ENCODE results near the gene CUEDC2. TPM values are rescaled to one million over a fixed set of nuclear protein-coding genes. Genes with fewer than 3 reads are reported as not detected.

Gene CUEDC2
- total RNA-seq, 2 experiments from 2014 or later, result 63.6 to 68.9 TPM

DNA sequence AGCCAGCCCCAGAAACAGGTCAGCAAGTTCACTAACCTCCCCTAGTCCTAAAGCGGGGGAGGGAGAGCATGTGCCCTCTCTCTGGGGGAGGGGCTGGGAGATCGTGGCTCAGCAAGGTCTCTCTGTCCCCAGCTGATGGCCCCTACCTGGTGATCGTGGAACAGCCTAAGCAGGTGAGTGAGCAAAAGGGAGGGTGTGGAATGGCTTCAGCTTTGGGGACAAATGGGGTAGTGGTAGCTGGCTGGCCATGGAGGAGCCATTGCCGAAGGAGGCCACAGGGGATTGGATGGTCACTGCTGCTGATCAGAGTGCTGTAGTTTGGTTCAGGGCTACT is 36.1 kb downstream of the CUEDC2 start:
- Mint-ChIP-seq H3K4me1 (peaks cover 54% of the 10 kb centered on the region), H3K4me3 (peak overlapping the region; percentile 92), H3K36me3 (ENCODE audit: low read depth) (peaks cover 29% of the 10 kb centered on the region), H3K27ac (peak overlapping the region; percentile 96), H3K9me3 (no peaks in the 10 kb centered on the region), H3K27me3 (no peaks in the 10 kb centered on the region)
- POLR2A ChIA-PET, result no interaction called here
- no peak for DNase-seq
- CTCF ChIA-PET, result interaction anchor here (1.2 to 9.2 kb wide), 7 partner anchors 10 to 170 kb away, joined by 3 to 118 read pairs (median 19); partner anchors contain the start of gene ELOVL3

DNA sequence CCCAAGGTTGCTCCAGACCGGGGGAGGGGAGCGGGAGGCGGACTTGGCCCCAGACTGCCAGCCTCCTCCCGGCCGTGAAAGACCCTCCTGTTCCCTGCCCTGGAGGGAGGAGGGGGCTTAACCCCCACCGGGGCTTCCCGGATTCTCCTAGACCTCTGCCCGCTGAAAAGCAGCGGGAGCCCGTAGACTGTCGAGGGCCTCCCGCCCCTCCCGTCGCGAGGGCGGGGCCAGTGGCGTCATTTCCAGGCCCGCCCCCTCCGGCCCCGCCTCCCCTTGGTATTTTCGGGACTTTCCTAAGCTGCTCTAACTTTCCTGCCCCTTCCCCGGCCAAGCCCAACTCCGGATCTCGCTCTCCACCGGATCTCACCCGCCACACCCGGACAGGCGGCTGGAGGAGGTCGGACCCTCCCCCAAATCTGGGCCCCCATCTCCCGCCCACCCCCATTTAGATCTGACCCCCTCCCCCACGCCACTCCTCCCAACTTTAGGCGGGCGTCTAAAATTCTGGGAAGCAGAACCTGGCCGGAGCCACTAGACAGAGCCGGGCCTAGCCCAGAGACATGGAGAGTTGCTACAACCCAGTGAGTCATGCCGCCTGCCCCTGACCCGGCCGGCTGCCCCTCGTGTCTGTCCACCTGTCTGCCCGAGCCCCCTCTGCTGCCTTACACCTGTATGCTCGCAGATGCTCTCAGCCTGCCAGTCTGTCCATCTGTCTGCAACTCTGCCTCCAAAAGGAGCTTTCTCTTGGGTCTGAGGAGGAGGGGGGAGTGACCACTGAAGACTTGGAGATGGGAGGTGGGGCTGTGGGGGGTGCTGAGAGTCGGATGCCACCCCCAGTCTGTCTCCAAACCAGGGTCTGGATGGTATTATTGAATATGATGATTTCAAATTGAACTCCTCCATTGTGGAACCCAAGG is 36.7 kb downstream of the CUEDC2 start, which contains the start of gene NFKB2:
Gene NFKB2, plus strand, starts transcription at position 306 of the 917 bp plus-strand sequence. Its CDS starts 255 bp downstream, at position 561.
- Mint-ChIP-seq H3K4me3 (peak within 1 kb of the TSS; percentile 92), H3K4me1 (peaks cover 54% of the 10 kb centered on the region), H3K9me3 (no peaks in the 10 kb centered on the region), H3K36me3 (ENCODE audit: low read depth) (peaks cover 28% of the 10 kb centered on the region), H3K27ac (peak within 1 kb of the TSS; percentile 96), H3K27me3 (no peaks in the 10 kb centered on the region)
- ChIA-PET POLR2A (interaction anchor here (0.6 kb wide), 1 partner anchor 55 kb away, joined by 3 read pairs; no protein-coding TSS in a partner anchor), CTCF (interaction anchor here (0.7 to 9.2 kb wide), 15 partner anchors 7 to 245 kb away, joined by 3 to 118 read pairs (median 11); partner anchors contain the start of genes CUEDC2, ELOVL3 and FBXL15)
- peak; percentile 89 for DNase-seq

DNA sequence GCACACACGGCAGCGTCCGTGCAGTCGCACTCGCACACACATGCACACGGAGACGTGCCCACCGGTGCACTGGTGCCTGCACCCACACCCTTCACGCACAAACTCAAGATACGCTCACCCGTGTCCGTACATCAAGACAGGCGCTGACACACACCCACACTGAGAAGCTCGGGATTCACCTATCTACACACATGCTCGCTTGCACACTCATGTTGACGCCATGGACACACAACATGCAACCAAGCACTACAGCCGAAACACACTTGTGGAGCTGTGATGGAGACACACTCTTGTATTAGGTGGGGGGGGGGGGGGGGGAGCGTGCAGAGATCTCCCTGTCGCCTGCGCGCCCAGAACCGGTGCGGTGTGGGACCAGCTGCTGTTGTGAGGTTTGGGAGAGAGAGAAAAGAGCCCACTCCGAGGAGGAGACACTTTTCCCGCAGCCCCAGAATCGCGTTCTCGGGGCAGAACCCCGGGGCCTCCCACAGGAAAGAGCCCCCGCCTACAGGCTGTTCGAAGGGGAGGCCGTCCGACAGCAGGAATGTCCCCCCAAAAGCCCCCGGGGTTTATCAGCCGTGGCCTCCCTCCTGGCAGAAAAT is 37.5 kb downstream of the CUEDC2 start:
- Mint-ChIP-seq H3K9me3 (no peaks in the 10 kb centered on the region), H3K27ac (peak overlapping the region; percentile 96), H3K4me1 (peaks cover 51% of the 10 kb centered on the region), H3K36me3 (ENCODE audit: low read depth) (peaks cover 23% of the 10 kb centered on the region), H3K4me3 (peak overlapping the region; percentile 92), H3K27me3 (no peaks in the 10 kb centered on the region)
- CTCF ChIA-PET, result interaction anchor here (0.7 to 9.2 kb wide), 19 partner anchors 8 to 244 kb away, joined by 3 to 118 read pairs (median 11); partner anchors contain the start of genes ACTR1A, CUEDC2, ELOVL3 and FBXL15
- DNase-seq, result peak; percentile 51
- POLR2A ChIA-PET, result interaction anchor here (0.6 kb wide), 1 partner anchor 1097 kb away, joined by 5 read pairs; no protein-coding TSS in a partner anchor

DNA sequence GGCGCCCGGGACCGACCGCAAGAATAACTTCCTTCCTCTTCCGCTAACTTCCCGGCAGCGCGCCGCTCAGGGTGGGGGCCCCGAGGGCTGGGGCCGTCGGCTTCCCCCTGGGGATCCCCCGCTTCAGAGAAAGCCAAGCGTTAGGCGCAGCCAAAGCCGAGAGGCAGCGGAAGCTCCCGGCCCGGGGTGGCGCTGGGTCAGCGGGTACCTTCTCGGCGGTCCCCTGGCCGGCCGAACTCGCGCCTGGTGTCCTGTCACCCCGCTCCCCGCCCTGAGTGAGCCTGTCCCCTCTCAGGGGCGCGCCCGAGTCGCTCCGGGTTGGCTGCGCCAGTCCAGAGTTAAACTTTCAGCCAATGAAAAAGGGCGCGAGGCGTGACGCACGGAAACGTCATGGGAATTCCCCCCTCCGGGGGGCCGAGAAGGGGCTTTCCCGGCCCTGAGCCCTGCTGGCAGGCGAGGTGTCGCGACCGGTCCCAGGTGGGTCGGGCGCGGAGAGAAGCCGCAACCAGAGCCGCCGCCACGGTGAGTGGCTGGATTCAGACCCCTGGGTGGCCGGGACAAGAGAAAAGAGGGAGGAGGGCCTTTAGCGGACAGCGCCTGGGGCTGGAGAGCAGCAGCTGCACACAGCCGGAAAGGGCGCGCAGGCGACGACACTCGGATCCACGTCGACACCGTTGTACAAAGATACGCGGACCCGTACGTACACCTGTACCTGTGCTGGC is 38.1 kb downstream of the CUEDC2 start:
- H3K9me3 Mint-ChIP-seq, result no peaks in the 10 kb centered on the region
- ChIA-PET CTCF (interaction anchor here (0.7 to 9.2 kb wide), 29 partner anchors 9 to 257 kb away, joined by 3 to 118 read pairs (median 7); partner anchors contain the start of genes ACTR1A, C10orf95, CUEDC2 and ELOVL3), POLR2A (interaction anchor here (0.6 kb wide), 2 partner anchors 63 to 1098 kb away, joined by 3 to 5 read pairs; no protein-coding TSS in a partner anchor)
- peak overlapping the region; percentile 96 for H3K27ac Mint-ChIP-seq
- H3K27me3 Mint-ChIP-seq, result no peaks in the 10 kb centered on the region
- H3K36me3 Mint-ChIP-seq (ENCODE audit: low read depth), result peaks cover 18% of the 10 kb centered on the region
- H3K4me3 Mint-ChIP-seq, result peak overlapping the region; percentile 92
- peak; percentile 98 for DNase-seq
- peaks cover 45% of the 10 kb centered on the region for H3K4me1 Mint-ChIP-seq

DNA sequence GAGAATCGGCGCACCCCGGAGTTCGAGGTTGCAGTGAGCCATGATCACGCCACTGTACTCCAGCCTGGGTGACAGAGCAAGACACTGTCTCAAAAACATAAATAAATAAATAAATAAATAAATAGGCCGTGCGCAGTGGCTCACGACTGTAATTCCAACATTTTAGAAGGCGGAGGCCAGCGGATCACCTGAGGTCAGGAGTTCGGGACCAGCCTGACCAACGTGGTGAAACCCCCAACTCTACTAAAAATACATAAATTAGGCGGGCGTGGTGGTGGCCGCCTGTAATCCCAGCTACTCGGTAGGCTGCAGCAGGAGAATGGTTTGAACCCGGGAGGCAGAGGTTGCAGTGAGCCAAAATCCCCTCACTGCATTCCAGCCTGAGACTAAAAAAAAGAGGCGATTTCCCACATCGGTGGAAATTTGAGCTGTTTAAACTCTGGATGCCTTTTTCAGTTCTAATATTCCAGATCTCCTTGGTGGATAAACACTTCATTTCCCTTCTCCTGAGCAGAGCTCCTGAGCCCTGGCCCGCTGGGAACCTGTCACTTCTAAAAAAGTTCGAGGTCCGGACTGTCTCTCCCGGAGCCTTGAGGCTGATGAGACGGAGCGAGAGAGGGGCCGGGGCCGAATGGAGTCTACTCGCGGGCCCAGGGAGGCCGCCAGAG is 38.8 kb downstream of the CUEDC2 start:
- DNase-seq, result no peak
- ChIA-PET POLR2A (interaction anchor here (0.6 kb wide), 1 partner anchor 64 kb away, joined by 3 read pairs; no protein-coding TSS in a partner anchor), CTCF (interaction anchor here (0.6 to 9.2 kb wide), 32 partner anchors 9 to 975 kb away, joined by 3 to 118 read pairs (median 6); partner anchors contain the start of genes ACTR1A, C10orf95, CUEDC2 and ELOVL3)
- Mint-ChIP-seq H3K36me3 (ENCODE audit: low read depth) (peaks cover 17% of the 10 kb centered on the region), H3K27ac (peak overlapping the region; percentile 96), H3K4me3 (peak overlapping the region; percentile 92), H3K4me1 (peaks cover 41% of the 10 kb centered on the region), H3K27me3 (no peaks in the 10 kb centered on the region), H3K9me3 (no peaks in the 10 kb centered on the region)

DNA sequence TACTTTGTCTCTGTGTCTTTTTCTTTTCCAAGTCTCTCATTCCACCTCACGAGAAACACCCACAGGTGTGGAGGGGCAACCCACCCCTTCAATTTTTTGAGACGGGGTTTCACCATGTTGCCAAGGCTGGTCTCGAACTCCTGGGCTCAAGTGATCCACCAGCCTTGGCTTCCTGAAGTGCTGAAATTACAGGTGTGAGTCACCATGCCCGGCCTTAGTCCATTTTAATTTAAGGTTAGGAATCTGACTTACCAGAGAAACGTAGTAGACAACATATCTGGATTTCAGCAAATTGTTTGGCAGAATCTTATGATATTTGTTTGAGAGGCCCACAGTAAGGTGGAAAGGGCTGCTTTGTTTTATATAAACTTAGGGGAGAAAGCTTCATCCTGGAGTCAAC is 40.1 kb downstream of the CUEDC2 start:
- Mint-ChIP-seq H3K36me3 (ENCODE audit: low read depth) (peaks cover 7% of the 10 kb centered on the region), H3K4me3 (no peak overlapping the region), H3K27ac (no peak overlapping the region), H3K27me3 (no peaks in the 10 kb centered on the region), H3K9me3 (no peaks in the 10 kb centered on the region), H3K4me1 (peaks cover 30% of the 10 kb centered on the region)
- DNase-seq, result no peak
- CTCF ChIA-PET, result interaction anchor here (0.7 to 9.2 kb wide), 8 partner anchors 8 to 166 kb away, joined by 3 to 118 read pairs (median 16); partner anchors contain the start of genes ACTR1A, CUEDC2, ELOVL3 and SUFU
- POLR2A ChIA-PET, result no interaction called here

DNA sequence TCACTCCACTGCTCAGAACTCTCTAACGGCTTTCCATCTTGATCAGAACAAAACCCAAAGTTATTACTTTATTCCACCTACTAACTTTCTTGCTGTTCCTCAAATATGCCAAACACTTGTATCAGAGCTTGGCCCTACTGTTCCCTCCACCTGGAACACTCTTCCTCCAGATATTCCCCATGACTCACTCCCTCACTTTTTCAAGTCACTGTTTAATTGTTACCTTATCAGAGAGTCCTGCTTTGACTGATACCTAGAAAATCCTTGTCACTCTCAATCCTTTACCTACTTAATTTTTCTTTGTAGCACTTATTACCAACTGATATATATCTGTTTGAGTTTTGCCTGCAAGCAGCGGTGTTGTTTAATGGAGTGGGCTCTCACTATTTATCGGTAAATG is 42.5 kb downstream of the CUEDC2 start:
- no peaks in the 10 kb centered on the region for H3K9me3 Mint-ChIP-seq
- no peaks in the 10 kb centered on the region for H3K36me3 Mint-ChIP-seq (ENCODE audit: low read depth)
- H3K4me1 Mint-ChIP-seq, result peaks cover 14% of the 10 kb centered on the region
- no peak for DNase-seq
- no peak overlapping the region for H3K4me3 Mint-ChIP-seq
- POLR2A ChIA-PET, result no interaction called here
- CTCF ChIA-PET, result interaction anchor here (0.6 to 1.6 kb wide), 6 partner anchors 9 to 379 kb away, joined by 3 to 7 read pairs (median 4); partner anchors contain the start of gene ACTR1A
- H3K27me3 Mint-ChIP-seq, result no peaks in the 10 kb centered on the region
- H3K27ac Mint-ChIP-seq, result no peak overlapping the region

DNA sequence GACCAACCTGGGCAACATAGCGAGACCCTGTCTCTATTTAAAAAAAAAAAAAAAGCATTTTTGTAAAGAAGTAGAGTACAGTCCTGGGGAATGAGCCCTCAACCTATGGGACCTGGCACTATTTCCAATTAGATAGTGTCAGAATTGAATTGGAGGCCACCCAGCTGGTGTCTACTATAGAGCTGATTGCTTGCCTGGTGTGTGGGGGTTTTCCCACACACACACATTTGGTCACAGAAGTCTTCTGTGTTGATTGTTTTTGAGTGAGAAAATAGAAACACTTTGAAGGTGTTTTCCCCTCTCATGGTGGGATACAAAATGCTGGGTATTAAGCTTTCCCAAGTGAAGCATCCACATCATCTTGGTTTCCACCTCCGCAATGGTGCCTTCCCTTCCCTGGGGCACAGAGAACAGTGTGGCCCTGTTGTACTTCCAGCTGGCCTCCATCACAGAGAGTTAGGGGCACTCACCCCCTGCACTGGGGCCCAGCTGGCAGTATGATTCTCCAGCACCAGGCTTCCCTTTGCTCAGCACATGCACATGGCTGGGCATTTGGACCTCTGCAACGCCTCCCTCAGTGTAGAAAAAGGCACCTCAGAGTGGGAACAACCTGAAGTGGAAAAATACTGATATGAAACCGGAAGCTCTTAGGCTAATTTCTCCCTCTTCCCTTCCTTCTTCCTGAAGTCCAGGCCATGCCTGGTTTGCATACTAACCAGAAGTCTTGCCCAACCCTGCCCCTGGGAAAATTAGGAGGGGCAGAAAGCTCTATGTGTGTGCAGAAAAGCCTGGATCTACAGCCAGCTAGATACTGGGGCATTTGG is 47.6 kb downstream of the CUEDC2 start:
- ChIA-PET CTCF (interaction anchor here (0.7 to 3.9 kb wide), 12 partner anchors 9 to 198 kb away, joined by 3 to 42 read pairs (median 4); partner anchors contain the start of genes NFKB2 and PITX3), POLR2A (no interaction called here)
- peaks cover 17% of the 10 kb centered on the region for H3K36me3 Mint-ChIP-seq (ENCODE audit: low read depth)
- H3K4me3 Mint-ChIP-seq, result no peak overlapping the region
- DNase-seq, result no peak
- no peak overlapping the region for H3K27ac Mint-ChIP-seq
- no peaks in the 10 kb centered on the region for H3K9me3 Mint-ChIP-seq
- no peaks in the 10 kb centered on the region for H3K4me1 Mint-ChIP-seq
- H3K27me3 Mint-ChIP-seq, result no peaks in the 10 kb centered on the region

DNA sequence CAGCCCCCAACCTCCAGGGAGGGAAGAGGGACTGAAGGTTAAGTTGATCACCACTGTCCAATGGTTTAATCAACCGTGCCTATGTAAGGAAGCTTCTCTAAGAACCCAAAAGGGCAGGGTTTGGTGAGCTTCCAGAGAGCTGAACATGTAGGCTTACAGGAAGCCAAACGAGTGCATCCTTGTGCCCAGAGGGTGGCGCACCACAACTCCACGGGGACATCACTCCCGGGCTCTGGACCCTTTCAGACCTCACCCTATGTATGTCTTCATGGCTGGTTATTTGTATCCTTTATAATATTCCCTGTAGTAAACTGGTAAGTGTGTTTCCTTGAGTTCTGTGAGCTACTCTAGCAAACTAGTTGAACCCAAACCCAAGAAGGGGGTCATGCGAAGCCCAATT is 48.3 kb downstream of the CUEDC2 start:
- no peak overlapping the region for H3K27ac Mint-ChIP-seq
- CTCF ChIA-PET, result interaction anchor here (0.6 to 3.9 kb wide), 11 partner anchors 8 to 199 kb away, joined by 3 to 42 read pairs (median 4); partner anchors contain the start of gene NFKB2
- no peak for DNase-seq
- H3K27me3 Mint-ChIP-seq, result no peaks in the 10 kb centered on the region
- H3K36me3 Mint-ChIP-seq (ENCODE audit: low read depth), result peaks cover 18% of the 10 kb centered on the region
- POLR2A ChIA-PET, result no interaction called here
- H3K9me3 Mint-ChIP-seq, result no peaks in the 10 kb centered on the region
- H3K4me3 Mint-ChIP-seq, result no peak overlapping the region
- no peaks in the 10 kb centered on the region for H3K4me1 Mint-ChIP-seq

DNA sequence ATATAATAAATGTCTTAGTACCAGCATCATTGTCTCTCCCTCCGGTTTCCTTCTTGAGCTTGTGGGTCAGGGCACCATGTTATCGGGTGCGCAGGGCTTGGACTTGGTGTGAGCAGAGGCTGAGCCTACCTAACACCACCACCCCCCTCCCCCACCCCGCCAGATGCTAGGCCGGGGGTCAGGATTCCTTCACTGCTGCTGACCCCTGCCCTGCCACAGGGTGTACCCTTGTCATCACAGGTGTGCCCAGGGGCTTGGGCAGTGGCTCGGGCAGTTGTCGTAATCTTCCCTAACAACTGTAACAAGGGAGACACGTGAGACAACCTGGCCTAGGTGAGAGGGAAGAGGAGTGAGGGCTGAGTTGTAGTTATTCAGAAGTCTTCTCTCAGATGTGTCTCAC is 49.5 kb downstream of the CUEDC2 start:
- DNase-seq, result no peak
- Mint-ChIP-seq H3K27ac (no peak overlapping the region), H3K27me3 (no peaks in the 10 kb centered on the region), H3K9me3 (no peaks in the 10 kb centered on the region), H3K4me3 (no peak overlapping the region), H3K36me3 (ENCODE audit: low read depth) (peaks cover 20% of the 10 kb centered on the region), H3K4me1 (no peaks in the 10 kb centered on the region)
- ChIA-PET CTCF (interaction anchor here (0.6 to 3.9 kb wide), 7 partner anchors 11 to 200 kb away, joined by 3 to 42 read pairs (median 3); partner anchors contain the start of gene NFKB2), POLR2A (interaction anchor here (0.6 kb wide), 1 partner anchor 327 kb away, joined by 3 read pairs; no protein-coding TSS in a partner anchor)

DNA sequence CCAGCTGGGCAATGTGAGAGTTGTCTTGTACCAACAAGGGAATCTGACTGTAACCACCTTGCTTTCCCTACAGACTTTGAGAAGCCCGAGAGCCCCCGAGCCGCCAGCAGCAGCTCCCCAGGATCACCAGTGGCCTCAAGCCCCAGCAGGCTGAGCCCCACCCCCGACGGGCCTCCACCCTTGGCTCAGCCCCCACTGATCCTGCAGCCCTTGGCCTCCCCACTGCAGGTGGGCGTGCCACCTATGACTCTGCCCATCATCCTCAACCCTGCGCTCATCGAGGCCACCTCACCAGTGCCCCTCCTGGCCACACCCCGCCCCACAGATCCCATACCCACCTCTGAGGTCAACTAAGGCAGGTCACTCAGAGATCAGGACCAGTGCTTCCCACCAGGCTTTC is 50.4 kb downstream of the CUEDC2 start:
- ChIA-PET POLR2A (interaction anchor here (0.6 kb wide), 1 partner anchor 328 kb away, joined by 3 read pairs; no protein-coding TSS in a partner anchor), CTCF (interaction anchor here (0.6 to 1.7 kb wide), 9 partner anchors 9 to 223 kb away, joined by 3 to 7 read pairs (median 3); no protein-coding TSS in a partner anchor)
- peaks cover 20% of the 10 kb centered on the region for H3K36me3 Mint-ChIP-seq (ENCODE audit: low read depth)
- H3K4me3 Mint-ChIP-seq, result no peak overlapping the region
- DNase-seq, result no peak
- no peak overlapping the region for H3K27ac Mint-ChIP-seq
- H3K27me3 Mint-ChIP-seq, result no peaks in the 10 kb centered on the region
- H3K4me1 Mint-ChIP-seq, result no peaks in the 10 kb centered on the region
- H3K9me3 Mint-ChIP-seq, result no peaks in the 10 kb centered on the region

Data from activated CD4-positive, alpha-beta T cell treated with anti-CD3 and anti-CD28 coated beads, Interleukin-2, amount 10 ng/mL, durations not matched to agents 7 days and 5 days (primary cell).